ENCODE results near the gene KCNQ1.

KCNQ1 gene

DNA sequence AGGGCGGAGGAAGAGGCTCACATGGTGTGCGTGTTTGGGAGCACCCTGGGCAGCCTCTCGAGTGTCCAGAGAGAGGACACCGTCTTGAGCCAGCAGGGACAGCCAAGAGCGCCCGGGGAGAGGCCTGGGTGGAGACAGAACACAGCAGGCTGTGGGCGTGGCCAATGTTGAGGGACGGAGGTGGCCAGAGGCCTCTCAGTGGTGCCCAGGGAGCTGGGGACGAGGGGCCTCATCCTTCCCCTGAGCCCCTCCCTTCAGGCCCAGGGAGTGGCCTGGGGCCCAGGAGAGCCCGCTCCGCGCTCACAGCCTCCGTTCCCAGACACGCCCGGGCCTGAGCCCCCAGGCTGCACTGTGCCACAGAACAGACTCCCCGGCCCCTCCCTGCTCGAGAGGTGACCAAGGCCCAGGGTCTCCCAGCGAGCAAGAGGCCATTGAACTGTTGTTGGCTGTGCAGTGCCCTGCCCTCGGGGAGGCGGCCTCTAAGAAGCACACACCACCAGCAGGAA is 392.3 kb downstream of the KCNQ1 start:
- no peak for DNase-seq

DNA sequence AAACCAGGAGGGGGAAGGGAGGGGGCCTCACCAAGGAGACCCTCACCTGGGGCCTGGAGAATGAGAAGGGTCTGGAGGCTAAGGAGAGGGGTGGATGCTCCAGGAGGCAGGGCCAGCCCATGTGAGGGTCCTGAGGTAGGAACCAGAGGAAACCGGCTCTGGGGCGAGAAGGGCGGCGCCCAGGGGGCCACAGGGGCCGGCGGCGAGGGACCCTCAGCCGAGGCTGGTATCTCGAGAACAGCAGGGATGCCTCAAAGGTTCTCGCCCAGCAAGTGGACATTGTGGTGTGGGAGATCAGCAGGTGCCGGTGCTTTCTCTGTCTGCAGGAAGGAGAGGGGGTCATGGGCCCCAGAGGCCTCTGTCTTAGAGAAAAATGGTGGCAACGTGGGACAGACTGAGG is 392.8 kb downstream of the KCNQ1 start:
- no peak for DNase-seq

DNA sequence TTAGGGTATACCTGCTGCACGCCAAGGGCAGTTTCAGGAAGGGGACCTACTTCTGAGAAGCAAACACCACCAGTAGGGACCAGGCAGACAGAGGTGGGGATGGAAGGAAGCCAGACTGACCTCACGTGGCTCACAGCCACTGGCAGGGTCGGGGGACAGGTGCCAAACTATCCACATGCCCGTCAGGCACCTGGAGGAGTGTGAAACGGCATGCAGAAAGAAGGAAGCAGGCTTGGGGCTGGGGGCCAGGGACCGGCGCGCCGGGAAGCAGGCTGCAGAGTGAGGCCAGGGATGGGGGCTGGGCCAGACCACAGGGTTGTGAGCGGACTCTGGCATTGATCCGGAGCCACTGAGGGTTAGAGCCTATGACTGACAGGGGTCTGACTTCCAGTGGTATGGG is 393.3 kb downstream of the KCNQ1 start:
- no peak for DNase-seq

DNA sequence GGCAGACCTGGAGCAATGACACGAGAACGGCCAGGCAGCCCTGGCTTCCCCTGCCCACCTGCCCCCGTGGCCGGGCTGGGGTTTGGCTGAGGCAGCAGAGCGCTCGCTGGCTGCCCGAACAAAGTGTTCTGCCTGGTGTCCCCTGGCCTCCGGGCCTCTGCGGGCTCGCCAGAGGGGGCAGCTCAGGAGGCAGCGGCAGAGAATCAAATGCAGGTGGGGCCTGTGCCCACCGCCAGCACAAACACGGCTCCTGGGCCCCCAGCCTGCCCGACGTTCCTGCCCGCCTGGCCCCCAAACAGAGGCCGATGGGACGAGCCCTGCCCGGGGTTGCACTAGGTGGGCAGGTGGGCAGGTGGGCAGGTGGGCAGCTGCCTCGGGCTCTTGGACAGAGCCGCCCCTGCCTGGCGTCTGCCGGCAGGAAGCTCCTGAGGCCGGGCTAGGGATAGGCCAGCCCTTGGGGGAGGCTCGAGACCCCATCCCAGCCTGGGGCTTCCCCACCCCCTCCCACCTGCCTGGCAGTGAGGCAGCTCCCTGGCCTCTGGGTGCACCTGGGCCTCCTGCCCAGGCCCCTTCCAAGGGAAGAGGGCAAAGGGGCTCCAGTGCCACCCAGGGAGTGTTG is 394.0 kb downstream of the KCNQ1 start:
- DNase-seq: no peak

DNA sequence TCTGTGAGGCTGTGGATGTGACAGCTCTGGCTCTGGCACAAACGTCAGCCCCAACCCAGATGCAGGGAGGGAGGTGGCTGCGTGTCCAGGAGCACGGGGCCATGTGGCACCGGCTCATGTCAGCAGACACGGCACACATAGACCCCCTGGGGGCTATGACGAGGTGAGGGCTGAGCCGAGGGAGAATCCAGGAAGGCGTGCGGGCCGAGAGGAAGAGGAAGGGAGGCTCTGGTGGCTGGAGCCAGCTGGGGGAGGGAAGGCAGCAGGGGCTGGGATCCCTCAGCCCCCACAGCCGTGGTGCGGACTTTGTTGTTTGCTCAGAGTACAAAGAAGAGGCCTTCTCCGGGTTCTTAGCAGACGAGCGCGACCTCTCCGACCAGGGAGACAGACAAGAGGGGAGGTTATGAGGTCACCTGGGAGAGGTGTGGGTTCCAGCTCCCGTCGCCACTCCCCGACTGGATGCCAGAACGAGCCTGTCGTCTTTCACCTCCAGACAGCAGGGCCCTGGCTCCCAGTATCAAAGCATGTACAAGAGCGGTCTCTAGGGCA is 394.7 kb downstream of the KCNQ1 start:
- no peak for DNase-seq

DNA sequence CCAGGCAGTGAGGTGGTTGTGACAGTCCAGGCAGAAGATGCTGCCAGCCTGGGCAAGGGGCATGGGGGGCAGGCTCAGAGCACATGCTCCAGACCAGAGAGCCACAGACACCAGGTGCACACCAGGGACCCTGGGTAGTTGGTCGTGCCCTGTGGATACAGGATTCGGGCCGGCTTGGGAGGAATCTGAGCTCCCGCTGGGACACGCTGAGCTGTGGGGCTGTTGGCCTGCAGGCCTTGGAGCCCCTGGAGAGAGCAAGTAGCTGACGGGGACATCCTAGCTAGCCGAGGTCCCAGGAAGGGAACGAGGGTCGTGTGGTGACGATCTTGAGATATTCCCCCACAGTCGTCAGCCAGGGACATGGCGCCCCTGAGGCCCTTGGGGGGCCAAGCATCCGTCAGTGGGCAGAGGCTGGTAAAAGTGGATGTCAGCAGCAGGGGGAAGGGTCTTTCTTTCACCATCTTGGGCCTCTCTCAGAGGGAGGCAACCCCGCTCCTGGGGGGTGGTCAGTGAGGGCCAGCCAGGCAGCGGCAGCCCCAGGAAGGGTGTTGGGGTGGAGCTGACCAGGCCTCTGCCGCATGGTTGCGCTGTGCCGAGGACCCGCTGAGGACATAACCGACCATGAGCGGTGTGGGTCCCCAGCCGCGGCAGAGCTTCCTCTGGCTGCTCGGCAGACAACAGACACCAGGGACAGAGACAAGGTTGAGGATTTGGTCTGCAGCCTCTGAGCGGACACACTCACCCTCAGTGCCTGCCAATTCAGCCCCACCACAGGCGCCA is 396.8 kb downstream of the KCNQ1 start:
- DNase-seq: no peak

DNA sequence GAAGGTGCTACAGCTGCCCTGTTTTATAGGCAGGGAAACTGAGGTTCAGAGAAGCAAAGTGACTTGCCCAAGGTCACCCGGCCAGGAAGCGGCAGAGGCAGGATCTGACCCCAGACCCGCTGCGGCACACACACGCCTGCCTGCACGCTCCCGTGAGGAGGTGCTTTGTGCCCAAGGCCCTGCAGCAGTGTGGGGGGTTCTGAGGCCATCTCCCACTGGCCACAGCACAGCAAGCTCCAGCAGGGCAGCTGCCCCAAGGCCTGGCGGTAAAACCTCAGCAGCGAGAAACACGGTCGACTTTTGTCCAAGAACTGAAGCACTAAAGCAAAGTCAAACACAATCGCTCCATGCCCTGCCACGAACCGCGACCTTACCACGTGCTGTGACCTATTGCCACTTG is 398.1 kb downstream of the KCNQ1 start:
- no peak for DNase-seq

DNA sequence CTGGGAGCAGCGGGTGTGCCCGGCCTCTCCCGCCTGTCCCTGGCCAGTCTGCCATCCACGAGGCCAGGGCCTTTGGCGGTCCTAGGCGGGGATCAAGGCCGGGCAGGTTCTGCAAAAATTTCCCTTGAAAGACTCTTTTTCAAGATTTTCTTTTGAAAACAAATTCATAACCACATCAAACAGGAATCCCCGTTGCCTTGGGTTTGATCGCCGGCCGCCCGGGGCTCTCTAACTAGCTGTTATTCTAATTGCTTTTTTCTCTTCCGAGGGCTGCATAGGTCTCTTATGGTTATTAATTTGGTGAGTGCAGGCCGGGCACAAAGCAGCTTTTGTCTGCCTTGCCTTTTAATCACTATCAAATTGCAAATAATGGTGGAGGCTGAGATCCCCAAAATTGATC is 398.7 kb downstream of the KCNQ1 start:
- DNase-seq: no peak

DNA sequence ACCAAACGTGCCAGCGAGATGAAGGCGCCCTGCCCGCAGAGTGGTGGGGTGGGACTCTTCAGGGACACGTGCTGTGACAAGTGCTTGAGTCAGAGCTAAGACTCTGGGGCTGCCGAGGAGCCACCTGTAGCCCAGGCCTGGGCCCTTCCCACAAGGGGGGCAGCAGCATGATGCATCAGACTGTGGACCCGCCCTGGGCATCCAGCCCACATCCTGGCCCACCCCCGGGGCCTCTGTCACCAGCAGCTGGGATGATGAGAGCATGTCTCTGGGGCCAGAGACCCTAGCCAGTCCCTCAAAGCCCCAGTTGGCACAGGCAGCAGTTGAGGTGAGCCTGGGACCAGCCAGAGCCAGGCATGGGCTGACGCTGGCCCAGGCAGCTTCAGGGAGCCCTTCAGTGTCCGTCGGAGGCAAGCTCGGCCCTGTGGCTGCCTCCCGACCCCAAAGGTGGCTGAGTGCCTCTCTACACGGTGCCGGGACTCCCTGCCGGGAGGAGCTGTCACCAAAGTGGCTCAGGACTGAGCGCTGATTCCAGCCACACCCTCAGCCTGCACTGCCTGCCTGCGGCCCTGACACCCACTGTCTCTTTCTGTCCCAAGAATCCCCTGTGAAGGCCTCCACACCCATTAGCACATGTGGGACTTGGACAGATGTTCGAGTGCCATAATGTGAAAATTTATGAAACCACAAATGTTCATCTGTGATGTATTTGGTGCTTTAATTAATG is 399.5 kb downstream of the KCNQ1 start:
- DNase-seq: no peak

DNA sequence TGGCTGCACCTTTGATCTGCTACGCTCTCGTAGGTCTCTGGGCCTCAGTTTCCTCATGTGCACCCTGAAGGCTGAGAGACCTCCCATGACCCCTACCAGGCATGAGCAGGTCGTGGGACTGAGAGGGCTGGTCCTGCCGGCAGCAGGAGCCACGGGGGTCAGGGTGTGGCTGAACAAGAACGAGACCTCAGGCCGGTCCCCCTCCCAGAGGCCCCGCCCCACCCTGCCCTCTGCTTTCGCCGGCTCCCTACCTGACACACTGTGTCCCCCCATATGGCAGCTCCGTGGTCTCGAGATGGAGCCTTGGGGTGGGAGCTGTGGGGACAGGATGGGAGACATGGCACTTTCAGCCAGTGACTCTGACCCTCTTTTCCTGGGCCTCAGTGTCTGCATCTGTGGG is 400.2 kb downstream of the KCNQ1 start:
- DNase-seq: no peak

DNA sequence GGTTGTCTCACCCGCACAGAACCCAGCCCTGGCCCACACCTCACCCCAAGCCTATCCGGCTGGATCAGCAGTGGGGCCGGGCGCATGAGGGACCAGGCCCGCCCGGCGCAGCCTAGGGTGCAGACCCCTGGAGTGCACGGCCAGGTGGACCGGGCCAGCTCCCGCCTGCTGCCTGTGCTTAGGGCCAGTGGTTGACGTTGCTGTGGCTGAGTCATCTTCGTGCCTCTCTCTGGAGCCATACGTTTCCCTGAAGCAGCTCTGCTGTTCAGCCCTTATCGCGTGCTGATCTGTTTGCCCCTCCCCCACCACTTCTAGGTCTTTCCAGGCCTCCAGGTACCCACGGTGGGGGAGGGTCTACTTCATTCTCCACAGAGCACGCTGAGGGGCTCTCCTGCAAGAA is 401.2 kb downstream of the KCNQ1 start:
- no peak for DNase-seq

DNA sequence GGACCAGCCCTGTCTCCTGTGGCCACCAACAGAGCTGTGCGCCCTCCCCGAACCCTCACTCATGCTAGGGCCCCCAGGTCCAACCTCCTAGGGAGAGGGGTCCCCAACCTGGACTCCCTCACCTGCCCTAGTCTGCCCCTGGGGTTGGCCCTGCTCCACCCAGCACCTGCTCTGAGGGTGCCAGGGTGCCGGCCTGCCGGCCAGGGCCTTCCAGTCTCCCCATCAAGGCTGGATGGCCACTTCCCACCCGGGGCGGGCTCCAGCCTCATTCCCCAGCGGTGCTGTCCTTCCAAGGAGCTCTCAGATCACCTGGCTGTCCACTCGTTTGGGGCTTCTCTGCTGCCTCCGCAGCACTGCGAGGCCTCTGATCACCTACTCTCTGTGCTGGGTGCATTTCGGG is 401.7 kb downstream of the KCNQ1 start:
- DNase-seq: no peak

DNA sequence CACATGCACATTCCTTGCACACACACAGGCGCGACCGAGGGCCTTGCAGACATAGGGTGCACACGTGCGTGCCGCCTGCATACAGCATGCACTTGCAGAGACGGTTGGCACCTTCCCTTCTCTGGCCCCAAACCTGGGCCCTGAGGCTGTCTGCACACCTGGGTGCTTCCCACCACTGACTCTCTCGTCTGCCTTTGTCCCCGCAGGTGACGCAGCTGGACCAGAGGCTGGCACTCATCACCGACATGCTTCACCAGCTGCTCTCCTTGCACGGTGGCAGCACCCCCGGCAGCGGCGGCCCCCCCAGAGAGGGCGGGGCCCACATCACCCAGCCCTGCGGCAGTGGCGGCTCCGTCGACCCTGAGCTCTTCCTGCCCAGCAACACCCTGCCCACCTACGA is 402.8 kb downstream of the KCNQ1 start:
- no peak for DNase-seq

DNA sequence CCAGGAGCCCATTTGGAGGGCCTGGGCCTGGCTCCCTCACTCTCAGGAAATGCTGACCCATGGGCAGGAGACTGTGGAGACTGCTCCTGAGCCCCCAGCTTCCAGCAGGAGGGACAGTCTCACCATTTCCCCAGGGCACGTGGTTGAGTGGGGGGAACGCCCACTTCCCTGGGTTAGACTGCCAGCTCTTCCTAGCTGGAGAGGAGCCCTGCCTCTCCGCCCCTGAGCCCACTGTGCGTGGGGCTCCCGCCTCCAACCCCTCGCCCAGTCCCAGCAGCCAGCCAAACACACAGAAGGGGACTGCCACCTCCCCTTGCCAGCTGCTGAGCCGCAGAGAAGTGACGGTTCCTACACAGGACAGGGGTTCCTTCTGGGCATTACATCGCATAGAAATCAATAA is 403.7 kb downstream of the KCNQ1 start:
- DNase-seq: no peak

DNA sequence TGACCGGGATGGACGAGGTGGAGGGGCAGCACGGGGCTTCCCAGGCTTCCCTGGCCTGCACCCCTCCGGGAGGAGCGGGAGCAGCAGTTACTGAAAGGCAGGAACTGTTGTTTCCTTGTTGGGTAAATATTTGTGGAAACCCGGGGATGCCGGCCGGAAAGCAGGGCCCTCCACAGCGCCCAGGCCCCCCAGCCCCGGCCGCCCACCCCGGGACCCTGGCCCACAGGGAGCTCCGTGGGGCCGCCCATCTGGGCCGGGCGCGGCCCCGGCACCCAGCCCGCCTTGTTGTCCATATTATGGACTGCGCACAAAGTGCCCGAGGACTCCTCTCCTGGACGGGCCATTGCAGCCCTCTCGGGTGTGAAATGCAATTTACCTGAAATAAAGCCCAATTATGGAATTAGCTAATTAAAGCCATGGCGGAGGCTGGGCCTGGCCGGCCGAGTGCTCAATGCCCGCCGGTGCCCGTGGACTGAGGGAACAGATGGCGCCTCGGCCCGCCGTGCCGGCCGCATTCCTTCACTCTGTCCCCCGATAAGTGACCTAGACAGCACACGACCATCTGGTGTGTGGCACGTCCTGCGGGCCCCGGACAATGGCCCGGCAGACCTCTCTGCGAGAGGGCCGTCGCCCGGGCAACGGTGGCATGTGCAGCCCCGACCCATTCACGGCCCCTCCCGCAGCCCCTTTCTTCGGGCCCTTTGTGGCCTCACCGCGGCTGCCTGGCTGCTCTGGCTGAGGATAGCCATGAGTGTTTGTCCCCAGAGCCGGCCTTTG is 405.4 kb downstream of the KCNQ1 start:
- DNase-seq: no peak

DNA sequence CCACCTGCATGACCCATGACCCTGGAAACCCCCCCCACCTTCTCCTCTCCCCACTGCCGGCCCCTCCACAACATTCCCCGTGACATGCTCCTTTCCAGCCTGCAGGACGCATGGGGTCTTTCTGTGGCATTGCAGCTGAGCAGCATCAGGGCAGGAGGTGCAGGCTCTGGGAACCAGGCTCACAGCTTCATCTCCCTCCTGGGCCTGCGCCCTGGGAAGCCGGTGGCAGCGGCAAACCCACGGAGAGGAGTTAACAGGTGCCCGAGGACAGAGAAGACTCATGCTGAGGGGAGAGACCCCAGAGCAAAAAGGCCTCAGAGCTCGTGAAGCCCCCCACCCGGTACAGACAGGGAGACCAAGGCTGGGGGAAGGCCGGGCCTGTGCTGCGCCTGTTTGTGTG is 408.6 kb downstream of the KCNQ1 start:
- DNase-seq: no peak

DNA sequence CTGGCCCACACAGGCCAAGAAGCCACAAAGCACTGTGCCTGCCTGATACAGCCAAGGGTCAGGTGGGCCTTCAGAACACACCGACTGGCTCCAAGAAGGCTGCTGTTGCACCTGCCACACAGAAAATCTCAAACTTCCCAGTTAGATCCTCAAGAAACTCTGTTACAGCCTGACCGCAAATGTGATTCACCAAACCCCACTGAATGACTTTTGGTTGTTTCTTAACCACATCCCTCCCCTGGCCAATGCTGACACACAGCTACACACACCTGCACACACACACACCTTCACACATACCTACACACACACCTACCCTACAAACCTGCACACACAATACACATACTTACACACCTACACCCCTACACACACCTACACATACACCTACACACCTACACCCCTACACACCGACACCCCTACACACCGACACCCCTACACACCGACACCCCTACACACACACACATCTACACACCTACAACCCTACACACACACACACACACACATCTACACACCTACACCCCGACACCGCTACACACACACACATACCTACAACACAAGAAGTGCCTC is 409.3 kb downstream of the KCNQ1 start:
- no peak for DNase-seq

DNA sequence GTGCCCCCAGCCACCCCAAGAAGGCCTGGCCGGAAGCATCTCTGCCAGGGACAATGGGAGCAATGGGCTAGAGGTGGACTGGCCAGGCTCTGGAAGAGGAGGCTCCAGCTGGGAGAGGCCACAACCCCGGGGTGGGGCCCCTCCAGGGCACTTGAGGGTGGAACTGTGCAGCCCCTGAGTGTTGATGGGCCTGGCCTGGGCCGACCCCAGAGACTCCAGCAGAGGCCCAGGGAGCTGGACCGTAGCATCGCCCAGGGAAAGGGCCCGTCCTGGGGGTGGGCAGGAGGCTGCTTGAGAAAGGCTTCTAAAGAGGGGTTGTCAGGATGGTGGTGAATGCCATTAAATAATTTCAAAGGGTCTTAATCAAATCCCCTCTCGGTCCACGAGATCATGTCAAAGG is 410.4 kb downstream of the KCNQ1 start:
- DNase-seq: no peak

DNA sequence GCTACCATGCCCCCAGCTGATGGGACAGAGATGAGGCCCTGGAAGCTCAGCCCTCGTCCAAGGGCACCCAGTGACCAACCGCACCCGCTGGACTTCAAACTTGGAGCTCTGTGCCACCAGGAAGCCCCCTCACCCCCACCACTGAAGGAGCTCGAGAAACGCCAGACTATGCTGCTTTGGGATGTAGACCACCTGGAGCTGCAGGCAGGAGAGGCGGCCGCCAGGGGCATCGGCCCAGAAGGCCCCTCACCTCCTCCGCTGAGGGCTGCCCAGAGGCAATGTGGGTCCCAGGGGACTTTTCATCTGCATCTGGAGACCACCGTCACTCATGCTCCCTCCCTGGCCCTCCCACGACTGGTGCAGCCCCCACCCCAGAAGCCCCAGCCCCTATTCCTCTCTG is 412.5 kb downstream of the KCNQ1 start:
- no peak for DNase-seq

DNA sequence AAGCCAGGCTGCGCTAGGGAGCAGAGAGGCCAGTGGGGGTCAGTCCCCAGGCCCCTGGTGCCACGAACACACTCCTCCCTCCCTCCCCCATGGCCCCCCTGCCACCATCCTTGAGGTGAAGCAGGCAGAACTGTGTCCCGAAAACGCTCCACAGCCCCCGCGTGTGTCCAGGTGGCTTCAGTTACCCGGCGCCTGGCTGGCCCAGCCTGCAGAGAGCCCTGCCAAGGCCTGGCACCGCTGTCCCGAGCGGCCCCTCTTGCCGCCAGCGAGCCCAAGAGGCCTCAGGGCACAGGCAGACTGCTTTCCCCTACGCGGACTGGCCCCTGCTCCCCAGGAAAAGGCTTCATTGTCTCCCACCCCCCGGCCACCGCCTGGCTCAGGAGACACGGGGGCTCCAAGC is 413.1 kb downstream of the KCNQ1 start:
- no peak for DNase-seq

DNA sequence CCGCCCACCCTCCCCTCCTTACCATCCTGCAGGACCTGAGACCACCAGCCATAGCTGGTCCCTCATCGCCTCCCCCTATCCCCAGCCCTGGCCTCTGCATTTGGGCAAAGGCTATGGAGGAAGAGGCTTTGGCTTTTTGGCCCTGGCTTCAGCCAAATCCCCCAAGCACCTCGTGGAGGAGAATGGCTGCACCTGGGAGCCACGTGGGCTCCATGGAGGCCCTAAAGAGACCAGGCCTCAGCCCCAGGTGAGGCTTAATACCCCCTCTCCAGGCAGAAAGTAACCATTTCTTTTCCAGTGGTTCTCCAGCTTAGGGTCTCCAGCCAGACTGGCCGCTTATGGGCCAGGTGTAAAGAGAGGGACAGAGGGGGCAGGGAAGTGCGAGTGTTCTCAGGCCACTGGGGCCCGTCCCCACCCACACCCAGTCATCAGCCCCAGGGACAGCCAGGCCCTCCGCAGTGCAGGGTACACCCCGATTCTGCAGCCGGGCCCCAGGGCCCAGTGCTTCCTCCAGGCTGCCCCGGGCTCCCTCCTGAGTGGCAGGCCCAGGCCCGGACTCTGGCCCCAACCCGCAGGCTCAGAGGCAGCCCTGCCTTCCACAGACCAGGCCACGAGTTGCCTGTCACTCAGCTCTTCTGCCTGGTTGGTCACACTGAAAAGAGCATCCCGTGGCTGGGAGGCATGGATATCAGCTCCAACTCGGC is 414.3 kb downstream of the KCNQ1 start:
- no peak for DNase-seq

DNA sequence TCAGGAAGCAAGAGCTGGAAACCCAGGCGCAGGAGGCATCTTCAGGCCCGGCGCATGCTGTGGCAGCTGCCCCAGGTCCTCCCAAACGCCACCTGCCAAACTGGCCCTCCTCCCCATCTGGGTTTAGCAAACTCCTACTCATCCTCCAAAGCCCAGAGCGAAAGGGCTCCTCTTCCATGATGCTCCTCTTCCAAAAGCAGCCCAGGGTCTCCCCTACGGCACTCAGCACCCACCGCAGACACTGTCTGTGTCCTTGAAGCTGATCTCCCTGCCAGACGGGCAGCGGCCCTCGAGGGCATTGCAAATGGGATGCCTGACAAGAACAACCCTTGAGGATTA is 414.9 kb downstream of the KCNQ1 start:
- no peak for DNase-seq

Measured in activated CD8-positive, alpha-beta memory T cell treated with anti-CD3 and anti-CD28 coated beads, Interleukin-2, amount 50 U/mL, for 4 hours (primary cell).